ENCODE measurements around the gene ME3. TPM values are rescaled to one million over a fixed set of nuclear protein-coding genes. Genes with fewer than 3 reads are reported as not detected.
A peak's percentile ranks its signal among the peaks of the same experiment; 100 is the strongest.

The ME3 gene
- total and polyA plus RNA-seq, 2 donors (not counting 1 experiment from before 2014, with no cell fraction given), result 8.8 to 50.7 TPM

- H3K79me2 ChIP-seq (ENCODE audit: control insufficient read depth, insufficient read depth, low read length), result no peaks in the 10 kb centered on the region
- H3K36me3 ChIP-seq (ENCODE audit: control insufficient read depth, insufficient read depth, low read length), result no peaks in the 10 kb centered on the region
- no peaks in the 10 kb centered on the region for H4K20me1 ChIP-seq (ENCODE audit: control insufficient read depth, extremely low read depth, insufficient read depth, low read length)
- no peak overlapping the region for H3K27ac ChIP-seq (ENCODE audit: insufficient read depth, low read length)
- peaks cover 13% of the 10 kb centered on the region for H3K4me1 ChIP-seq (ENCODE audit: control insufficient read depth, extremely low read depth, insufficient read depth, low read length)
- H3K9me3 ChIP-seq (ENCODE audit: control insufficient read depth, insufficient read depth, low read depth, low read length), result no peaks in the 10 kb centered on the region
- no peak overlapping the region for H3K4me3 ChIP-seq (replicated peaks in 1 of 4; ENCODE audit: control extremely low read depth in 1 of 4, insufficient read depth in 1 of 4, low read depth in 3 of 4, low read length in 4 of 4)
- no peaks in the 10 kb centered on the region for H3K27me3 ChIP-seq (ENCODE audit: control insufficient read depth, insufficient read depth, low read length)
- no peak overlapping the region for H2AFZ ChIP-seq (ENCODE audit: low read length)
- no peak overlapping the region for H3K4me2 ChIP-seq (ENCODE audit: extremely low read depth, insufficient read depth, low read length)
- no peak for DNase-seq (ENCODE audit: low read depth in 2 of 2)
- TF ChIP-seq EZH2 (IDR thresholded peaks at IDR 0.05; ENCODE audit: low read length, missing control alignments), result no peak
- TF ChIP-seq, protein P1, sequence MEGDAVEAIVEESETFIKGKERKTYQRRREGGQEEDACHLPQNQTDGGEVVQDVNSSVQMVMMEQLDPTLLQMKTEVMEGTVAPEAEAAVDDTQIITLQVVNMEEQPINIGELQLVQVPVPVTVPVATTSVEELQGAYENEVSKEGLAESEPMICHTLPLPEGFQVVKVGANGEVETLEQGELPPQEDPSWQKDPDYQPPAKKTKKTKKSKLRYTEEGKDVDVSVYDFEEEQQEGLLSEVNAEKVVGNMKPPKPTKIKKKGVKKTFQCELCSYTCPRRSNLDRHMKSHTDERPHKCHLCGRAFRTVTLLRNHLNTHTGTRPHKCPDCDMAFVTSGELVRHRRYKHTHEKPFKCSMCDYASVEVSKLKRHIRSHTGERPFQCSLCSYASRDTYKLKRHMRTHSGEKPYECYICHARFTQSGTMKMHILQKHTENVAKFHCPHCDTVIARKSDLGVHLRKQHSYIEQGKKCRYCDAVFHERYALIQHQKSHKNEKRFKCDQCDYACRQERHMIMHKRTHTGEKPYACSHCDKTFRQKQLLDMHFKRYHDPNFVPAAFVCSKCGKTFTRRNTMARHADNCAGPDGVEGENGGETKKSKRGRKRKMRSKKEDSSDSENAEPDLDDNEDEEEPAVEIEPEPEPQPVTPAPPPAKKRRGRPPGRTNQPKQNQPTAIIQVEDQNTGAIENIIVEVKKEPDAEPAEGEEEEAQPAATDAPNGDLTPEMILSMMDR (conservative IDR thresholded peaks at IDR 0.05 in 1 of 2, IDR thresholded peaks at IDR 0.05 in 1 of 2; ENCODE audit: low read depth in 1 of 2, low read length in 2 of 2), result no peak
- H3K9ac ChIP-seq (ENCODE audit: insufficient read depth, low read length), result no peak overlapping the region
Observed at GRCh38 chr11:86555401-86555800, 117.0 kb downstream of the ME3 start.

GRCh38 chr11:86553265-86553664 lies 119.2 kb downstream of the ME3 start:
- H4K20me1 ChIP-seq (ENCODE audit: control insufficient read depth, extremely low read depth, insufficient read depth, low read length), result no peaks in the 10 kb centered on the region
- no peak overlapping the region for H3K4me3 ChIP-seq (replicated peaks in 1 of 4; ENCODE audit: control extremely low read depth in 1 of 4, insufficient read depth in 1 of 4, low read depth in 3 of 4, low read length in 4 of 4)
- no peak overlapping the region for H3K4me2 ChIP-seq (ENCODE audit: extremely low read depth, insufficient read depth, low read length)
- no peaks in the 10 kb centered on the region for H3K9me3 ChIP-seq (ENCODE audit: control insufficient read depth, insufficient read depth, low read depth, low read length)
- no peaks in the 10 kb centered on the region for H3K27me3 ChIP-seq (ENCODE audit: control insufficient read depth, insufficient read depth, low read length)
- DNase-seq (ENCODE audit: low read depth in 2 of 2), result no peak
- TF ChIP-seq, protein P1 (conservative IDR thresholded peaks at IDR 0.05 in 1 of 2, IDR thresholded peaks at IDR 0.05 in 1 of 2; ENCODE audit: low read depth in 1 of 2, low read length in 2 of 2), result no peak
- TF ChIP-seq EZH2 (IDR thresholded peaks at IDR 0.05; ENCODE audit: low read length, missing control alignments), result no peak
- no peak overlapping the region for H3K27ac ChIP-seq (ENCODE audit: insufficient read depth, low read length)
- H3K4me1 ChIP-seq (ENCODE audit: control insufficient read depth, extremely low read depth, insufficient read depth, low read length), result peaks cover 13% of the 10 kb centered on the region
- no peak overlapping the region for H3K9ac ChIP-seq (ENCODE audit: insufficient read depth, low read length)
- H3K36me3 ChIP-seq (ENCODE audit: control insufficient read depth, insufficient read depth, low read length), result no peaks in the 10 kb centered on the region
- H2AFZ ChIP-seq (ENCODE audit: low read length), result no peak overlapping the region
- no peaks in the 10 kb centered on the region for H3K79me2 ChIP-seq (ENCODE audit: control insufficient read depth, insufficient read depth, low read length)

DNA sequence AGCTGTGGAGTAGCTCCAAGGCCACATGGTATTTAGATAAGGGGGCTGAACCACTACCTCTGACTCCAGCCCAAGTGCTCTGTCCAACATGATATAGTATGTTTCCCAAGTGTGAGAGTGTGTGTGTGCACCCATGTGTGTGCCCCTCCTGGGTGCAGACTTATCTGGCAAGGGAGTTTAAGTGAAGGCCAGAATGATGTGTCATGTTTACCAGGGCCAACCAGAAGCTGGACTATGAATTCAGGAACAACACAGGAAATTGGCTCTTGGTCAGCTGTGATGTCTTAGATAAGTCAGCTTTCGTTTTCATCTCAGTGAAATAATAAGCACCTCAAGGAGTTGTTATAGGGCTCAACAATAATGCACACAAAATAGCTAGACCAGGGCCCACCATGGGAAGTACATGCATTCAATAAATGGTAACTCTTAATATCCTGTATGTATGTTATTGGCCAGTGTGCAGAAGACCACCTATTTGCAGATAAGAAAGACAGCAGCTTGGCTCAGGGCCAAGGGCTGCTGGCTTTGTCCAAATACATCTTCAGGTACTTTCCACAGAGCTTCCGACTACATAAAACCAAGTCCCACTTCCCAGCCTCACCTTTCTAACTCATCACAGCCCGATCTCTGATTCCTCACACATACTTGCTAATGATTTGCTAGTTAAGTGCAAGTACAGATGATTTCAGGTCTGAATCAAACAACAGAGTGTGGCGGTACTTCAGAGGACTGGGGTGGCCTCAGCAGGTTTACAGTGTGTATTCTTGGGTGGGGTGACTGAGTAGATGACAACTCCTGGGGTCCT lies 120.9 kb downstream of the ME3 start:
- Histone ChIP-seq H3K79me2 (ENCODE audit: control insufficient read depth, insufficient read depth, low read length) (no peaks in the 10 kb centered on the region), H3K4me3 (replicated peaks in 1 of 4; ENCODE audit: control extremely low read depth in 1 of 4, insufficient read depth in 1 of 4, low read depth in 3 of 4, low read length in 4 of 4) (no peak overlapping the region), H3K36me3 (ENCODE audit: control insufficient read depth, insufficient read depth, low read length) (no peaks in the 10 kb centered on the region), H3K4me1 (ENCODE audit: control insufficient read depth, extremely low read depth, insufficient read depth, low read length) (peaks cover 13% of the 10 kb centered on the region), H3K9ac (ENCODE audit: insufficient read depth, low read length) (no peak overlapping the region), H3K27me3 (ENCODE audit: control insufficient read depth, insufficient read depth, low read length) (no peaks in the 10 kb centered on the region), H3K27ac (ENCODE audit: insufficient read depth, low read length) (no peak overlapping the region), H3K4me2 (ENCODE audit: extremely low read depth, insufficient read depth, low read length) (peak overlapping the region; percentile 68), H2AFZ (ENCODE audit: low read length) (no peak overlapping the region), H3K9me3 (ENCODE audit: control insufficient read depth, insufficient read depth, low read depth, low read length) (no peaks in the 10 kb centered on the region), H4K20me1 (ENCODE audit: control insufficient read depth, extremely low read depth, insufficient read depth, low read length) (no peaks in the 10 kb centered on the region)
- peak; percentile 90 to 98 for DNase-seq (ENCODE audit: low read depth in 2 of 2)
- no peak for TF ChIP-seq EZH2 (IDR thresholded peaks at IDR 0.05; ENCODE audit: low read length, missing control alignments)
- TF ChIP-seq, protein P1 (conservative IDR thresholded peaks at IDR 0.05 in 1 of 2, IDR thresholded peaks at IDR 0.05 in 1 of 2; ENCODE audit: low read depth in 1 of 2, low read length in 2 of 2), result no peak

All from fibroblast of lung (primary cell).